HG02938 (cell line): Measurements from ENCODE around the gene CLDN10.
A peak's percentile ranks its signal among the peaks of the same experiment; 100 is the strongest.
"Not testable (repeated sequence)": the region's sequence is repeated elsewhere in the genome, so short reads cannot be mapped to it uniquely, and the experiment has no call there.

ENCODE experiments used
- ATAC-seq: cut with Tn5 transposase; IDR thresholded peaks from one replicate; pipeline ENCODE4 v1.9.1; 2021; ENCODE audit warnings: mild to moderate bottlenecking, moderate library complexity; ENCODE audit not compliant: unreplicated experiment

Gene CLDN10

GRCh38 chr13:95552539-95553441, at the start of gene CLDN10:
Gene CLDN10, plus strand, starts transcription at chr13:95552720. Its CDS starts 34 bp downstream, at chr13:95552754.
- peak; percentile 52 for ATAC-seq

GRCh38 chr13:95503662-95504061, 48.9 kb upstream of the CLDN10 start:
- ATAC-seq = peak; percentile 71

GRCh38 chr13:95505265-95505664, 47.3 kb upstream of the CLDN10 start:
- no peak for ATAC-seq

GRCh38 chr13:95505986-95506385, 46.5 kb upstream of the CLDN10 start:
- no peak for ATAC-seq

GRCh38 chr13:95507991-95508390, 44.5 kb upstream of the CLDN10 start:
- no peak for ATAC-seq

- ATAC-seq = no peak
These were observed 43.5 kb upstream of the CLDN10 start for GRCh38 chr13:95508996-95509395.

- no peak for ATAC-seq
These were observed 42.8 kb upstream of the CLDN10 start for GRCh38 chr13:95509521-95510310.

- ATAC-seq = no peak
These were observed 41.6 kb upstream of the CLDN10 start for GRCh38 chr13:95510950-95511349.

GRCh38 chr13:95512424-95512823, 40.1 kb upstream of the CLDN10 start:
- ATAC-seq = no peak

GRCh38 chr13:95512957-95513356, 39.6 kb upstream of the CLDN10 start:
- ATAC-seq = no peak

- not testable (repeated sequence) for ATAC-seq
These were observed 36.9 kb upstream of the CLDN10 start for GRCh38 chr13:95515606-95516005.

- ATAC-seq = no peak
These were observed 36.5 kb upstream of the CLDN10 start for GRCh38 chr13:95516021-95516420.

- no peak for ATAC-seq
These were observed 36.0 kb upstream of the CLDN10 start for GRCh38 chr13:95516492-95516891.

- ATAC-seq = no peak
These were observed 28.9 kb upstream of the CLDN10 start for GRCh38 chr13:95523598-95523997.

- no peak for ATAC-seq
These were observed 28.1 kb upstream of the CLDN10 start for GRCh38 chr13:95524264-95524901.

GRCh38 chr13:95527955-95528354, 24.6 kb upstream of the CLDN10 start:
- ATAC-seq = no peak

GRCh38 chr13:95530178-95530577, 22.3 kb upstream of the CLDN10 start:
- ATAC-seq = no peak

GRCh38 chr13:95533545-95534160, 18.9 kb upstream of the CLDN10 start:
- no peak for ATAC-seq

GRCh38 chr13:95535243-95535642, 17.3 kb upstream of the CLDN10 start:
- peak; percentile 68 for ATAC-seq

- no peak for ATAC-seq
These were observed 15.8 kb upstream of the CLDN10 start for GRCh38 chr13:95536632-95537241.
